Measurements from ENCODE around the gene ELK3.

Gene ELK3

DNA sequence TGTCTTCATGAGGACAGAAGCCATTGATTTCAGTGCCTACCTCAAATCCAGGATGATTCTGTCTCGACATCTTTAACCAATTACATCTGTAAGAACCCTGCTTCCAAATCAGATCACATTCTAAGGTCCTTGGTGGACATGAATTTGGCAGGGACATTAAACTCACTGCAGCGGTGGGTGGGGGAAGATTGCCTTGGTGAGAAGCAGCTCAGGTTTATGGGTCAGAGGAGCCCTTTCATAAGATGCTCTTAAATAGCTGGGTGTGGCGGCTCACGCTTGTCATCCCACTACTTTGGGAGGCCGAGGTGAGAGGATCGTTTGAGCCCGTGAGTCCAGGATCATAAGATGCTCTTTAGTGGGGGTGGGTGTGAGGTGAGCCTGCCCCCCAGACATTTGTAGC is 42.9 kb downstream of the ELK3 start:
- no peak for DNase-seq

- peak in 1 of 4 experiments; percentile 9 for DNase-seq
Measured at GRCh38 chr12:96237465-96238077, 43.4 kb downstream of the ELK3 start.

- no peak for DNase-seq
Measured at GRCh38 chr12:96238336-96239047, 44.3 kb downstream of the ELK3 start.

GRCh38 chr12:96239711-96240635 is 45.8 kb downstream of the ELK3 start:
- no peak for DNase-seq

- no peak for DNase-seq
Measured at GRCh38 chr12:96240656-96241055, 46.5 kb downstream of the ELK3 start.

- DNase-seq = no peak
Measured at GRCh38 chr12:96241431-96241830, 47.3 kb downstream of the ELK3 start.

GRCh38 chr12:96241846-96242256 is 47.7 kb downstream of the ELK3 start:
- peak in 2 of 4 experiments; percentile 13 to 49 for DNase-seq

DNA sequence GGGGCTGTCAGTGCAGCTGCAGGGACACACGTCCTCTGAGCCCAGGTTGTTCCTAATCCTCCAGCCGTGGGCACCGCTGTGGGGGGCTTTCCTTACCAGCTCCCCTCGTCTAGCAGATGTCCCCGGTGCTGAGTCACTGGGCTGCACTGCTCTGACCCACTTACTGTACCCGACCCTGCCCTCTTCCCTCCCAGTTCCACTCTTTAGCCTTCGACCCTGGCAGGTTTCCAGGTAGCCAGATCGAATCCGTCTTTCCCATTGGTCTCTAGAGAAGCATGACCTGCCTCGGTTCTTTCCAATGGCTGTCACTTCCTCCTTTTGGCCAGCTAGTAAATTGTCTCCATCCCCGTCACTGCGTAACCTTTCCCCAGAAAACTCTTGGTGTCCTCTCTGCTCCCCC is 48.4 kb downstream of the ELK3 start:
- no peak for DNase-seq

DNA sequence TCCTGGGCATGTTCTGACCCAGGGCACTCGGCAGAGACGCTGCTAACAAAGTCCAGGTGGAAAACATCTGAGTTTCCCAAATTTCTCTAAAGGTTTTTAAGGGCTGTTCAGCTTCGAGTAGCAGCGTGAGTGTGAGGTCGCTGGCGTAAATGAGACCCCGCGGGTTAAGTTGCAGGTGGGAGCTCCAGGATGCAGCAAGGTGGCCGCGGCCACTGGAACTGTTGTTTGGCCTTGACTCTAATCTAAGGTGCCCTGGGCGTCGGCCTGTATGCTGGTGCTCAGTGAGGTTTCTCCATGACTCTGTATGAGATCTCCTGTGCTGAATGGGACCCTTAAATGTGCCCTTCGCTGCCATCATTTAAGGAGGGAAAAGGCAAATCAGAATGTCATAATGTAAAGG is 50.7 kb downstream of the ELK3 start:
- DNase-seq = no peak

DNA sequence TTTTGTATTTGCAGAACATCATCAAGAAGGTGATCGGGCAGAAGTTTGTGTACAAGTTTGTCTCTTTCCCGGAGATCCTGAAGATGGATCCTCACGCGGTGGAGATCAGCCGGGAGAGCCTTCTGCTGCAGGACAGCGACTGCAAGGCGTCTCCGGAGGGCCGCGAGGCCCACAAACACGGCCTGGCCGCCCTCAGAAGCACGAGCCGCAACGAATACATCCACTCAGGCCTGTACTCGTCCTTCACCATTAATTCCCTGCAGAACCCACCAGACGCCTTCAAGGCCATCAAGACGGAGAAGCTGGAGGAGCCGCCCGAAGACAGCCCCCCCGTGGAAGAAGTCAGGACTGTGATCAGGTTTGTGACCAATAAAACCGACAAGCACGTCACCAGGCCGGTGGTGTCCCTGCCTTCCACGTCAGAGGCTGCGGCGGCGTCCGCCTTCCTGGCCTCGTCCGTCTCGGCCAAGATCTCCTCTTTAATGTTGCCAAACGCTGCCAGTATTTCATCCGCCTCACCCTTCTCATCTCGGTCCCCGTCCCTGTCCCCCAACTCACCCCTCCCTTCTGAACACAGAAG is 52.8 kb downstream of the ELK3 start:
- no peak for DNase-seq

DNA sequence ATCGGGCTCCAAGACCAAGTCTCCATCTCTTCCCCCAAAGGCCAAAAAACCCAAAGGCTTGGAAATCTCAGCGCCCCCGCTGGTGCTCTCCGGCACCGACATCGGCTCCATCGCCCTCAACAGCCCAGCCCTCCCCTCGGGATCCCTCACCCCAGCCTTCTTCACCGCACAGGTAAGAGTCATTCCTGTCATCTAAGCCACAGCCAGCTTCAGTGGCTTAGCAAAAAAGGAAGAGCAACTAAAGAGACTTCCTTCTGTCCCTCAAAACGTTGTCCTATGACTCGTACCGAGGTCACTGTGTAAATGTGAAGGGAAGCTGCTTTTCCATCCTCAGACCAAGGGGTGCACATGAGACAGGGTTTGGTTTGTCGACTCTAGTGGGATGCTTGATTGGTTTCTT is 53.4 kb downstream of the ELK3 start:
- DNase-seq = no peak

DNA sequence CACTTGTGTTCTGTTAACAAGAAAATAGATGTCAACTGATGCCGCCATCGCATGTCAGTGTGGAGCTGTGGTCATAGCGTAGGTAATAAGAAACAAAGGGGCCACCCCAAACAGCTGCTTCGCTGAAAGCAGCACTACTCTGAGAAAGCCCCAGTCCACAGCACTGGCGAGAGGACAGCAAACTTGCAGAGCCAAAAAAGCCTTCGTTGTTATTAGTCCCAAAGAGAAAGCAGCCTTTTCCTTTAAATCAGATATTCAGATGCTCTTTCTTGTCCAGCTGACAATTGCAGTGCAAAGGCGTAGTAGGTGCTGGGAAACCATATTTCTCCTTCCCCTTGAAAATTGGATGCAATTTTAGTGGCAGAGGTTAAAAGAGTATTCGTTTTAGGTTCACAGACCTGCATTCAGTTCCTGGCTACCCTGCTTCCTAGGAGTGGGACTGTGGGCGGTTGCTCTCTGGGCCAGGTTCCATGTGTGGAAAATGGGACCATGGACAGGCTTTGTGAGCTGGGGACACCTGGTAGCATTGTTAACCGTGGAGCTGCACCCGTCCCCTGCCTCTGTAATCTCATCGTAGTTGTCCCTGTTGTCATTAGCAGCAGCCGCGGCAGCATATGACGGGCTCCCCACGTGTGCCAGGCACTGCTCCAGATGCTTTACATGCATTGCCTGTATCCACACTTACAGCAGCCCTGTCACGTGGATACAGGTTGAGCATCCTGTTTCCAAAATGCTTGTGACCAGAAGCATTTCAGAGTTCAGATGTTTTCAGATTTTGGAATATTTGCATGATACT is 54.2 kb downstream of the ELK3 start:
- no peak for DNase-seq

DNA sequence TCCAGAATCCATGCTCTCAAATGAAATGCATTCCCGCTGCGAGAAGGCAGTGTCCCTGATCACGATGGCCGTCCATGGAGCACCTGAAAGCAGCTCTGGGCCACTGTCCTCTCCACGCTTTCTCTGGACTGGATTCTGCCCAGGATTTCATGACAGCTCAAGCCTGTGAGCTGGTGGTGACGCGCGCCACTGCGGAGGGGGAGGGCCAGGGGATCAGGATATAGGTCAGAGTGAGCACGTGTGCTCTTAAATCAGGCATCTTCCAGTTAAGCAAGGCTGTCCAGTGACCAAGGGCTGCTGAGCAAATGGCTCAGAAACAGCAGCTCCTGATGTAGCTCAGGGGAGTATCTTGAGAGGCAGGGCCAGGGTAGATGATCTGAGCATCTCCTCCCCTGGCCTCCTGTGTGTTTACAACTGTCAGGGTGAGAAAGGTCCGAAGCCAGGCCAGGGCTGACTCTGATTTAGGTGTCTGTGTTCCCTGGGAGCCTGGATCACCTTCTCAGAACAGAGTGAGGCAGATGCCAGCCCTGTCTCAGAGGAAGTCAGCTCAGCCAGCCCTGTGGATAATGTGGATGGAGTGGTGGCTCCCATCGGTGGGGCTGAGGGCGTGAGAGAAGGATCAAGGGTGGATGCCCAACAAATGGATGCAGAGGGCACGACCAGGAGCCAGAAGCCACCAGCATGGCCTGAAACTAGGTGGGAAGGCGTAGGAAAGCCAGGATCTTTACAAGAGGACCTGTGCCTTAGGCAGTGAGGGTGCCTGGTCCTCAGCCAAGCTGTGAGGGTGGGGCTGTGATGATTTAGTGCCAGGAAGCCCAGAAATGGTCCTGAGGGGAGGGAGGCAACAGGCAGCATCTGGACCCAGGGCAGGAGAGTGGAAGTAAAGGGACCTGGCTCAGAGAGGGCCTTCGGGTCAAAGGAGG is 55.3 kb downstream of the ELK3 start:
- no peak for DNase-seq

DNA sequence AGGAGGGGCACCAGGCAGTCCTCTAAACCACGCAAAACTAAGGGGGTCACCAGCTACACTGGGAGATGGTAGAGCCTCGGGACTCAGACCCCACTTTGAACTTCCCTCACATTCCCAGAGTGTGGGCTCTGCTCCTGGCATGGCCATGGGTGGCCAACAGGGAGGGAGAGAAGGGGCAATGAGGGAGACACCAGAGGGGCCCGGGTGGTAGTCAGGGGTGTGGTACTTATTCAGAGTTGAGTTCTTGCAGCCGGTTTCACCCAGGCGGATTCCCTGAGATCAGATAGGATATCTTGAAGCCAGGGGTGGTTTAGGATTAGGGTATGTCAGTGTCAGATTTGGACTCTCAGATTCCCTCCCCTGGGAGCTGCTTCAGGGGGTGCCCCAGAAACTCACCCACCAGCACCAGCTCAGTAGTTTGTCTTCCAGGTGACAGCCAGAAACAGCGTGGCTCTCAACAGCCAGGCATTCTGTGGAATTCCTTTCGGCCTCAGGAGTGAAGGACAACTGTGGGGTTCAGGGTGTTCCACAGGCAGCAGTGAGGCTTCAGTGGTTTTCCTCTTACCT is 56.0 kb downstream of the ELK3 start:
- no peak for DNase-seq

DNA sequence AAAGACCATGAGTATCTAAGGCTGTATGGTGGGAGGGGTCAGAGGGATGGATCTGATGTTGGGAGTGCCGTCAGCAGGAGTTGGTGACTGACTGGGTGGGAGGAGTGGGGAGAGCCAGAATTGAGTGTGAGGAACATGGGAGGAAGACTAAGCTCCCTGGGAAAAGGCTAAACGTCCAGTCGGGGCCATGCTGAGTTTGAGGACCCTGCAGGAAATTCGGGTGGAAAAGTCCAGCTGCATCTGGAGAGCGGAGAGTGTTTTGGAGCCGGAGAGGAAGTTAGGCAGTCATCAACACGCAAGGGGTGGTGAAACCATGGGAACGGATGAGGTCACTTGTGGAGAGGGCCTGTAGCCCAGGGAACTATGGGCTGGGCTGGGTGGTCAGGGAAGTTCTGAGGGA is 60.9 kb downstream of the ELK3 start:
- DNase-seq = no peak

DNA sequence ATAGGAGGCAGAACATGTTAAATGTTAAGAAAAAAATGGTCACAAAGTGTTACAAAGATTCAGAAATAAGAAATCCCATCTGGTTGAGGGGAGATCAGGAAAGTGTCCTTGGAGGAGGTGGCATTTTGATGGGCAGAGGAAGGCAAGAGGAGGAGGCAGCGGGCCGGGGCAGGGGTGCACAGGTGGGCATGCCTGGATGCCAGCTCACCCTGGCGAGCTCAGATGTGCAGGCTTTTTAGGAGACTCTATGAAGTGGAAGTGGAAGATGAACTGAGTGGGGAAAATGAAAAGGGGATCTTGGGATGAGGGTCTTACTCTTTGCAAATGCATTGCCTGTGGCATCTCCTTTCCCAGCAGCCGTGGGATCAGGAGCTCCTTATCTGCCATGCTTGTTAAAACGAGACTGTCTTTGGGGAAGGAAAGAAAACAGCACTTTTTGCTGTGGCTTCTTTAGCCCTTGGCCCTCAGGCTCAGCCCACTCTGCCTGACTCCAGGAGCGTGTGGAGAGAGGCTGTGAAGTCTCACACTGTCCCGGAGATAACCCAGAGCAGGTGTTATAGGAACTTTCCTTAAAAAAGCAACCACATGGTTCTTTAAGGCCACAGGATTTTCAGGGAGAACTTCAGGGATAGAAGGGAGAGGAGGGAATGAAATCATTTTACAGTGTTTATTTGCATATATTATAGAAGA is 62.6 kb downstream of the ELK3 start:
- no peak for DNase-seq

GRCh38 chr12:96257550-96258103 is 63.5 kb downstream of the ELK3 start:
- no peak for DNase-seq

GRCh38 chr12:96258104-96258961 is 64.2 kb downstream of the ELK3 start:
- DNase-seq = no peak

GRCh38 chr12:96260231-96260630 is 66.1 kb downstream of the ELK3 start:
- no peak for DNase-seq
